OCI-LY3 (cell line): Measurements from ENCODE around the gene ANK2.
A peak's percentile ranks its signal among the peaks of the same experiment; 100 is the strongest.

Experiments
- CTCF ChIP-seq: fragments of 200-600, 300-600 bp; sonication (generic); IDR thresholded peaks from 2 replicates; pipeline ENCODE4 v1.5.1; 2014; ENCODE audit warnings: antibody characterized with exemption, low read length, low read depth
- EZH2phosphoT487 ChIP-seq: fragments of 200-600 bp; shearing (Covaris generic); IDR thresholded peaks from 2 replicates; pipeline ENCODE4 v1.6.1; 2018; ENCODE audit warnings: antibody characterized with exemption, mixed run types, low read depth

- TF ChIP-seq EZH2phosphoT487 (no peak), CTCF (peak; percentile 28)
These were observed 198.9 kb downstream of the ANK2 start for GRCh38 chr4:113248320-113248719.
